Measurements from ENCODE around the gene MYBL2. TPM values are rescaled to one million over a fixed set of nuclear protein-coding genes. Genes with fewer than 3 reads are reported as not detected.

Gene MYBL2
- total RNA-seq, 1 experiment from 2014 or later: 125 TPM

DNA sequence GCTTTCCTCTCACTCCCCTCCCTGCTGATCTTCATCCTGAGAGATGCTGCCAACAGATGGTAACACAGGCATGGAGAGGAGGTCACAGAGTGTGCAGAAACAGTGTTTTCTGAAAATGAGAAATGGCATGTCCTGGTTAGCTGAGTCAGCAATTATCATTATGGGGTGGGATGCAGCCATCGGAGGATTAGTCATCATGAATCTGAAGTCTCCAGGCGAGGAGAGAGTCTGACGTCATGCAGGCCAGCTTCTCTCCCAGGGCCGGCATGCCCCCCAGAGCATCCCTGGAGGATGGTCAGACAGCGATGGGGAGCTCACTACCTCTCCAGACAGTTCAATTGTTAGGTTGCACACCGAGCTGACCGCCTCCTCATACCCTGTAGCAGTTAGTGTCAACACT lies 64.6 kb downstream of the MYBL2 start:
- Mint-ChIP-seq H3K36me3 (ENCODE audit: insufficient read depth, unreplicated experiment) (no peaks in the 10 kb centered on the region), H3K27me3 (ENCODE audit: unreplicated experiment) (peaks cover 71% of the 10 kb centered on the region)

DNA sequence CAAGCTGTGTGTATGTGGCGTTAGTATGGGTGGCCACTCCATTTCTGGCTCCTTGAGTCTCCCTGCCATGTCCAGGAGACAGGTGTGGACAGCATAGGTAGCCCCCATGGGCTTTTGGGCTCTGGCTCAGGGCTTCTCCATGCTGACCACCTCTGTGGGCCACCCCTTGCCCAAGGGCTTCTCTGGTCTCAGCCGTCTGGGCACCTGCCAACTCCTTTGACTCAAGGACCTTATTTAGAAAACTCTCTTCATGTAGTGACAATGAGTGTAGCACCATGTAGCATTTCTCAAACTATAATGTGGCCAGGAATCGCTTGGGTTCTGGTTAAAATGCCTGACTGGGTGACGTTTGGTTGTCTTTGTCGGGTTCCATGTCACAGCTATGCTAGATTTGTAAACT lies 65.0 kb downstream of the MYBL2 start:
- Mint-ChIP-seq H3K36me3 (ENCODE audit: insufficient read depth, unreplicated experiment) (no peaks in the 10 kb centered on the region), H3K27ac (ENCODE audit: unreplicated experiment) (no peak overlapping the region), H3K9me3 (ENCODE audit: low read depth, unreplicated experiment) (no peaks in the 10 kb centered on the region), H3K4me3 (ENCODE audit: low read depth, unreplicated experiment) (no peak overlapping the region), H3K4me1 (ENCODE audit: low read depth, unreplicated experiment) (no peaks in the 10 kb centered on the region), H3K27me3 (ENCODE audit: unreplicated experiment) (peaks cover 67% of the 10 kb centered on the region)
- intact Hi-C loops (cut with micrococcal nuclease; ENCODE audit: unreplicated experiment): no loop called here
- TF ChIP-seq, protein P1, sequence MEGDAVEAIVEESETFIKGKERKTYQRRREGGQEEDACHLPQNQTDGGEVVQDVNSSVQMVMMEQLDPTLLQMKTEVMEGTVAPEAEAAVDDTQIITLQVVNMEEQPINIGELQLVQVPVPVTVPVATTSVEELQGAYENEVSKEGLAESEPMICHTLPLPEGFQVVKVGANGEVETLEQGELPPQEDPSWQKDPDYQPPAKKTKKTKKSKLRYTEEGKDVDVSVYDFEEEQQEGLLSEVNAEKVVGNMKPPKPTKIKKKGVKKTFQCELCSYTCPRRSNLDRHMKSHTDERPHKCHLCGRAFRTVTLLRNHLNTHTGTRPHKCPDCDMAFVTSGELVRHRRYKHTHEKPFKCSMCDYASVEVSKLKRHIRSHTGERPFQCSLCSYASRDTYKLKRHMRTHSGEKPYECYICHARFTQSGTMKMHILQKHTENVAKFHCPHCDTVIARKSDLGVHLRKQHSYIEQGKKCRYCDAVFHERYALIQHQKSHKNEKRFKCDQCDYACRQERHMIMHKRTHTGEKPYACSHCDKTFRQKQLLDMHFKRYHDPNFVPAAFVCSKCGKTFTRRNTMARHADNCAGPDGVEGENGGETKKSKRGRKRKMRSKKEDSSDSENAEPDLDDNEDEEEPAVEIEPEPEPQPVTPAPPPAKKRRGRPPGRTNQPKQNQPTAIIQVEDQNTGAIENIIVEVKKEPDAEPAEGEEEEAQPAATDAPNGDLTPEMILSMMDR (IDR thresholded peaks at IDR 0.05; ENCODE audit: unreplicated experiment): no peak
- CTCF ChIA-PET: no interaction called here
- BruUV-seq (replicated peaks): no TSS peak
- DNase-seq: no peak

More for the DNA sequence above, 64.6 kb downstream of the MYBL2 start:
- intact Hi-C loops (cut with micrococcal nuclease; ENCODE audit: unreplicated experiment): no loop called here
- Mint-ChIP-seq H3K4me1 (ENCODE audit: low read depth, unreplicated experiment) (no peaks in the 10 kb centered on the region), H3K27ac (ENCODE audit: unreplicated experiment) (no peak overlapping the region), H3K4me3 (ENCODE audit: low read depth, unreplicated experiment) (no peak overlapping the region), H3K9me3 (ENCODE audit: low read depth, unreplicated experiment) (no peaks in the 10 kb centered on the region)
- TF ChIP-seq, protein P1 (IDR thresholded peaks at IDR 0.05; ENCODE audit: unreplicated experiment): no peak
- DNase-seq: no peak
- no TSS peak for BruUV-seq (replicated peaks)
- CTCF ChIA-PET: interaction anchor here (0.5 kb wide), 1 partner anchor 125 kb away, joined by 14 read pairs; no protein-coding TSS in a partner anchor

DNA sequence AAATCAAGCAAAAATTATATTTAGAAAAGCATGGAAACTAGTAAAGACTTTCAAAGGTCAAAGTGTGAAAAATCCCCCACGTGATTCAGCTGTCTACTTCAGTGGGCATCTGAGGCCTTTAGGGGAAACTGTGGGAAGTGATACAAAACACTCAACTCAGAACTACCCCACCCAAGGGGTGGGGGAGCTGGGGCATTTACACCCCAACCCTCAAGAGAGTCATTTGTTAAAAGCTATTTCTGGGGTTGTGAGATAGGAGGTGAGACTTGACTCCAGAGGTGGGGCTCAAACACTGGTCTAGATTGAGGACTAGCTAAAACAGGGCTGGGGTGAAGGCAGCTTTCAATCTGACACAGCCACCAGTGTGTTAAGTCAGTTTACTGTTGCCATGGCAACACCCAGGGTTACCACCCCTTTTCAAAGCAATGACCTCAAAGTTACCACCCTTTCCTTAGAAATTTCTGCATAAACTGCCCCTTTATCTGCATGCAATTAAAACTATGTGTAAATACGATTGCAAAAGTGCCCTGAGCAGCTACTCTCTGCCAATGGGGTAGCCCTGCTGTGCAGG lies 69.8 kb downstream of the MYBL2 start:
- intact Hi-C loops (cut with micrococcal nuclease; ENCODE audit: unreplicated experiment): no loop called here

DNA sequence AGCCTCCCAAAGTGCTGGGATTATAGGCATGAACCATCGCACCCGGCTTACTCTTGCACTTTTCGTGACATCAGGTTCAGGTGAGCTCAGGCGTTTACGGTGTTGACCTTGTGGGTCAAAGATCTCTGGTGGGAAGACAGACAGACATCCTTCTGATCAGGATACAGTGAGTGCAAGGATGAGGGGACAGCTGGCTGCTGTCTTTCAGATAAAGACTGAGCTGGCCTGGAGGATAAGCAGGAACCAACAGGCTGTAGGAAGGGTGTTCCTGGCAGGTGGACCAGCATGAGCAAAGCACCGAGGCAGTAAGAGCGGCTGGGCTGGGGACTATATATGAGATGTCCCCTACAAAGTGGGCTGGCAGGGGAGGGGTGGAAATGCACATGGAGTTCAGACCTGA lies 71.0 kb downstream of the MYBL2 start:
- CTCF ChIA-PET: interaction anchor here (0.6 kb wide), 1 partner anchor 337 kb away, joined by 4 read pairs; no protein-coding TSS in a partner anchor
- intact Hi-C loops (cut with micrococcal nuclease; ENCODE audit: unreplicated experiment): no loop called here
- peaks cover 71% of the 10 kb centered on the region for H3K27me3 Mint-ChIP-seq (ENCODE audit: unreplicated experiment)
- TF ChIP-seq, protein P1 (IDR thresholded peaks at IDR 0.05; ENCODE audit: unreplicated experiment): no peak
- no peak for DNase-seq
- H3K4me3 Mint-ChIP-seq (ENCODE audit: low read depth, unreplicated experiment): no peak overlapping the region
- H3K27ac Mint-ChIP-seq (ENCODE audit: unreplicated experiment): no peak overlapping the region
- no peaks in the 10 kb centered on the region for H3K36me3 Mint-ChIP-seq (ENCODE audit: insufficient read depth, unreplicated experiment)
- H3K4me1 Mint-ChIP-seq (ENCODE audit: low read depth, unreplicated experiment): no peaks in the 10 kb centered on the region
- H3K9me3 Mint-ChIP-seq (ENCODE audit: low read depth, unreplicated experiment): no peaks in the 10 kb centered on the region
- BruUV-seq (replicated peaks): no TSS peak

More for the DNA sequence above, 69.8 kb downstream of the MYBL2 start:
- no peak for DNase-seq
- Mint-ChIP-seq H3K9me3 (ENCODE audit: low read depth, unreplicated experiment) (no peaks in the 10 kb centered on the region), H3K27me3 (ENCODE audit: unreplicated experiment) (peaks cover 71% of the 10 kb centered on the region), H3K4me1 (ENCODE audit: low read depth, unreplicated experiment) (no peaks in the 10 kb centered on the region), H3K27ac (ENCODE audit: unreplicated experiment) (no peak overlapping the region), H3K4me3 (ENCODE audit: low read depth, unreplicated experiment) (no peak overlapping the region), H3K36me3 (ENCODE audit: insufficient read depth, unreplicated experiment) (no peaks in the 10 kb centered on the region)
- CTCF ChIA-PET: interaction anchor here (0.6 to 1.1 kb wide), 2 partner anchors 8 kb away, joined by 3 to 4 read pairs; no protein-coding TSS in a partner anchor
- TF ChIP-seq, protein P1 (IDR thresholded peaks at IDR 0.05; ENCODE audit: unreplicated experiment): no peak
- BruUV-seq (replicated peaks): no TSS peak

Measured in Calu3 (cell line).